IMR-90 (cell line): ENCODE results near the gene PSMD12. TPM values are rescaled to one million over a fixed set of nuclear protein-coding genes. Genes with fewer than 3 reads are reported as not detected.

Source experiments
- ATAC-seq: fragments of 200-7000 bp; cut with Tn5 transposase; 2 replicates; pipeline ENCODE4 v1.9.1; 2020; ENCODE audit warnings: low read depth, mild to moderate bottlenecking, moderate library complexity
- BruUV-seq: library from RNA; stranded (reverse); fragments of 400-500 nt; replicated peaks from 2 replicates; lab custom pipeline; 2021; lab: Mats Ljungman, UMichigan
- CTCF ChIA-PET: fragments of 300-600 bp; formaldehyde crosslinking; extraction: SDS; loops from one replicate; lab custom pipeline; 2021; ENCODE audit warnings: antibody characterized with exemption; lab: Yijun Ruan, JAX
- POLR2A ChIA-PET: fragments of 300-600 bp; sonication (Branson Sonifier 250); formaldehyde crosslinking; loops from one replicate; lab custom pipeline; 2022; ENCODE audit warnings: antibody characterized with exemption; ENCODE audit not compliant: unreplicated experiment; lab: Charles Lee
- DNase-seq: peaks from one replicate; pipeline ENCODE4 v3.0.0; 2013
- H2AFZ ChIP-seq: replicated peaks from 2 replicates; pipeline ENCODE3; 2013; ENCODE audit warnings: low read length, mild to moderate bottlenecking; ENCODE audit not compliant: poor library complexity
- H2AK5ac ChIP-seq: 2 replicates; pipeline ENCODE4 v1.6.1; 2013; ENCODE audit warnings: low read depth, low read length, inconsistent platforms
- H2AK9ac ChIP-seq: replicated peaks from 2 replicates; pipeline ENCODE3; 2013; ENCODE audit warnings: mild to moderate bottlenecking, low read depth, low read length, moderate library complexity; ENCODE audit not compliant: poor library complexity
- H2BK120ac ChIP-seq: 2 replicates; pipeline ENCODE4 v1.6.1; 2013; ENCODE audit warnings: low read depth, low read length, inconsistent platforms
- H2BK15ac ChIP-seq: 3 replicates; pipeline ENCODE4 v1.6.1; 2013; ENCODE audit warnings: low read depth, low read length, inconsistent platforms
- H2BK20ac ChIP-seq: 2 replicates; pipeline ENCODE4 v1.6.1; 2013; ENCODE audit warnings: low read depth, mild to moderate bottlenecking, inconsistent platforms, low read length, moderate library complexity
- H2BK5ac ChIP-seq: 2 replicates; pipeline ENCODE4 v1.6.1; 2013; ENCODE audit warnings: mild to moderate bottlenecking, low read depth, low read length, inconsistent platforms; ENCODE audit not compliant: poor library complexity, severe bottlenecking
- H3K14ac ChIP-seq: replicated peaks from 2 replicates; pipeline ENCODE4 v1.6.1; 2013; ENCODE audit warnings: low read depth, low read length, inconsistent platforms
- H3K18ac ChIP-seq: 2 replicates; pipeline ENCODE4 v1.6.1; 2013; ENCODE audit warnings: low read depth, low read length, control low read depth
- H3K23ac ChIP-seq: 2 replicates; pipeline ENCODE4 v1.6.1; 2013; ENCODE audit warnings: low read depth, low read length, inconsistent platforms
- H3K27ac ChIP-seq: 2 replicates; pipeline ENCODE4 v1.5.1; 2013; ENCODE audit warnings: mild to moderate bottlenecking, control low read depth, low read length; ENCODE audit not compliant: insufficient read depth
- H3K27me3 ChIP-seq: 2 replicates; pipeline ENCODE4 v1.6.1; 2013; ENCODE audit warnings: low read length; ENCODE audit not compliant: control insufficient read depth, insufficient read depth
- H3K36me3 ChIP-seq: 2 replicates; pipeline ENCODE4 v1.6.1; 2013; ENCODE audit warnings: low read length, mixed read lengths; ENCODE audit not compliant: control insufficient read depth, insufficient read depth
- H3K4ac ChIP-seq: 2 replicates; pipeline ENCODE4 v1.6.1; 2013; ENCODE audit warnings: low read depth, low read length, inconsistent platforms
- H3K4me1 ChIP-seq: 2 replicates; pipeline ENCODE4 v1.6.1; 2013; ENCODE audit warnings: low read length, mixed read lengths; ENCODE audit not compliant: control insufficient read depth, insufficient read depth
- H3K4me2 ChIP-seq: 2 replicates; pipeline ENCODE4 v1.6.1; 2013; ENCODE audit warnings: low read depth, mild to moderate bottlenecking, control low read depth, low read length, moderate library complexity
- H3K4me3 ChIP-seq: 2 replicates; pipeline ENCODE4 v1.5.1; 2013; ENCODE audit warnings: low read depth, mild to moderate bottlenecking, control low read depth, low read length, moderate library complexity; ENCODE audit not compliant: insufficient read depth
- H3K56ac ChIP-seq: 2 replicates; pipeline ENCODE4 v1.6.1; 2013; ENCODE audit warnings: low read length, inconsistent platforms; ENCODE audit not compliant: insufficient read depth; ENCODE audit errors: extremely low read depth
- H3K79me1 ChIP-seq, 2 experiments: 2 replicates each; pipeline ENCODE4 v1.6.1; 2013; ENCODE audit warnings: low read length in 2 of 2, inconsistent platforms in 1 of 2, low read depth in 1 of 2
- H3K9ac ChIP-seq: 2 replicates; pipeline ENCODE4 v1.6.1; 2013; ENCODE audit warnings: low read depth, low read length, control low read depth
- H3K9me1 ChIP-seq: 2 replicates; pipeline ENCODE4 v1.6.1; 2013; ENCODE audit warnings: low read length, inconsistent platforms; ENCODE audit not compliant: insufficient read depth
- H3K9me3 ChIP-seq: 2 replicates; pipeline ENCODE4 v1.6.1; 2013; ENCODE audit warnings: low read length; ENCODE audit not compliant: control insufficient read depth, insufficient read depth
- H4K20me1 ChIP-seq: 2 replicates; pipeline ENCODE4 v1.6.1; 2013; ENCODE audit warnings: low read length, inconsistent platforms; ENCODE audit not compliant: insufficient read depth
- H4K5ac ChIP-seq: 2 replicates; pipeline ENCODE4 v1.6.1; 2013; ENCODE audit warnings: mild to moderate bottlenecking, low read depth, low read length, control low read depth
- H4K8ac ChIP-seq, 2 experiments: 2 replicates each; pipeline ENCODE4 v1.6.1; 2013; ENCODE audit warnings: low read depth in 2 of 2, low read length in 2 of 2, control low read depth in 1 of 2, inconsistent platforms in 1 of 2
- H4K91ac ChIP-seq: 2 replicates; pipeline ENCODE4 v1.6.1; 2013; ENCODE audit warnings: low read depth, low read length, inconsistent platforms; ENCODE audit not compliant: insufficient read depth
- BHLHE40 ChIP-seq: fragments of 150-350 bp; IDR thresholded peaks from 2 replicates; pipeline ENCODE4 v1.6.1; 2016; ENCODE audit warnings: mild to moderate bottlenecking, low read depth, low read length
- CEBPB ChIP-seq: IDR thresholded peaks from 2 replicates; pipeline ENCODE4 v1.6.1; 2012; ENCODE audit warnings: low read depth, low read length, improper control_type of control experiment
- CHD1 ChIP-seq: IDR thresholded peaks from 2 replicates; pipeline ENCODE4 v1.6.1; 2012; ENCODE audit warnings: low read depth, low read length, improper control_type of control experiment
- FOS ChIP-seq: fragments of 150-350 bp; IDR thresholded peaks from 2 replicates; pipeline ENCODE4 v1.6.1; 2016; ENCODE audit warnings: low read depth, low read length
- MAFK ChIP-seq: IDR thresholded peaks from 2 replicates; pipeline ENCODE4 v1.6.1; 2012; ENCODE audit warnings: low read depth, low read length, improper control_type of control experiment
- MAZ ChIP-seq: IDR thresholded peaks from 2 replicates; pipeline ENCODE4 v1.6.1; 2012; ENCODE audit warnings: low read depth, mild to moderate bottlenecking, low read length, improper control_type of control experiment, moderate library complexity, borderline replicate concordance
- MXI1 ChIP-seq: IDR thresholded peaks from 2 replicates; pipeline ENCODE4 v1.6.1; 2012; ENCODE audit warnings: low read depth, mild to moderate bottlenecking, low read length, moderate library complexity, borderline replicate concordance
- NFE2L2 ChIP-seq: fragments of 150-350 bp; IDR thresholded peaks from 2 replicates; pipeline ENCODE4 v1.6.1; 2016; ENCODE audit warnings: low read depth, mild to moderate bottlenecking, low read length
- POLR2A ChIP-seq: IDR thresholded peaks from 2 replicates; pipeline ENCODE4 v1.6.1; 2012; ENCODE audit warnings: mild to moderate bottlenecking, low read depth, low read length
- RAD21 ChIP-seq: IDR thresholded peaks from 2 replicates; pipeline ENCODE4 v1.6.1; 2012; ENCODE audit warnings: low read length, improper control_type of control experiment
- RCOR1 ChIP-seq: IDR thresholded peaks from 2 replicates; pipeline ENCODE4 v1.6.1; 2012; ENCODE audit warnings: mild to moderate bottlenecking, low read length, improper control_type of control experiment; ENCODE audit not compliant: insufficient replicate concordance
- RFX5 ChIP-seq: IDR thresholded peaks from 2 replicates; pipeline ENCODE4 v1.8.0; 2012; ENCODE audit warnings: low read depth, mild to moderate bottlenecking, low read length, moderate library complexity
- SMC3 ChIP-seq: fragments of 150-350 bp; IDR thresholded peaks from 2 replicates; pipeline ENCODE4 v1.6.1; 2016; ENCODE audit warnings: low read depth, mild to moderate bottlenecking, antibody characterized with exemption, low read length, moderate library complexity
- WGBS, 2 experiments: methylation state at CpG; one replicate each; pipeline versions ENCODE4 v1.1.5 to v1.1.7; 2013; ENCODE audit warnings: missing lambda C conversion rate in 2 of 2; ENCODE audit not compliant: insufficient read length in 1 of 2; ENCODE audit errors: extremely low coverage in 2 of 2; 5-methylcytosine and 5-hydroxymethylcytosine counted together
- dilution Hi-C: fragments of 300-500 bp; cut with HindIII; formaldehyde crosslinking; loops from one replicate; pipeline ENCODE4 v1.14.3; 2018; ENCODE audit warnings: low sequenced_read_pairs; ENCODE audit not compliant: unreplicated experiment
- in situ Hi-C: fragments of 300-500 bp; cut with MboI; formaldehyde crosslinking; loops from 3 replicates; pipeline ENCODE4 v1.14.3; 2019; ENCODE audit warnings: low sequenced_read_pairs, inconsistent platforms, mixed read lengths
- intact Hi-C: fragments of 100-400 bp; cut with micrococcal nuclease; formaldehyde crosslinking; loops from 2 replicates; pipeline ENCODE4 v1.10.0; 2022
- polyA plus RNA-seq, 3 experiments: library from polyadenylated mRNA; depleted of rRNA; stranded (reverse); fragments of >200 nt; gene quantifications; 2 replicates each; pipeline ENCODE4 v1.2.3, GENCODE V29; 2012; ENCODE audit warnings: low replicate concordance in 1 of 3
- total RNA-seq: library from RNA; depleted of rRNA; stranded (reverse); fragments of >200 nt; gene quantifications from 2 replicates; pipeline ENCODE4 v1.2.3, GENCODE V29; 2012
- TF ChIP-seq, protein P1 (sequence below): conservative IDR thresholded peaks from 2 replicates; pipeline ENCODE4 v1.5.1; 2012; ENCODE audit warnings: mild to moderate bottlenecking, low read depth, low read length, improper control_type of control experiment
- TF ChIP-seq, protein P2 (sequence below): fragments of 150-350 bp; IDR thresholded peaks from 2 replicates; pipeline ENCODE4 v1.6.1; 2016; ENCODE audit warnings: low read depth, mild to moderate bottlenecking, low read length, moderate library complexity, borderline replicate concordance
- TF ChIP-seq, protein P3 (sequence below): fragments of 150-350 bp; IDR thresholded peaks from 2 replicates; pipeline ENCODE4 v1.6.1; 2017; ENCODE audit warnings: mild to moderate bottlenecking, antibody characterized with exemption, low read length, low read depth

The PSMD12 gene
- total and polyA plus RNA-seq, 2 of the 4 experiments (the other 2 are of a cell fraction) = 17.9 to 39.7 TPM

DNA sequence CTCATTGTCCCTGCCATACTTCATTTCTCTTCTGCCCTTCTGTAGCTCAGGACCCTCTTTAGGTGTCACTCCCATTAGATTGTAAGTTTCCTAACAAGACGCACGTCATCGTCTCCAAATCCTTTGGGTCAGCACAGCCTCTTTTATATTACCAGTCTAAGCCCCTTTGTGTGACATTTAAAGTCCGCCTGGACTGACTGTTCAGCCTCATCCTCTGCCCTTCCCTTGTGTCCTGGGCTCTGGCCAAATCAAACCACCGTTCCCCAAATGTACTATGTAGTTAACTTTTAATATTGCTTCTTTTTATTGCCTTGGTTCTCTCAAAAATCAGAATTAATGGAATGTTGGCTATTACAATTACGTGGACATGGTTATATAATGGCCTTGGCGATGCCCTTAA lies 48.9 kb upstream of the PSMD12 start:
- no peak overlapping the region for H3K4me2 ChIP-seq
- H3K9me3 ChIP-seq = no peaks in the 10 kb centered on the region
- H3K36me3 ChIP-seq = no peaks in the 10 kb centered on the region
- H4K5ac ChIP-seq = no peak overlapping the region
- ChIA-PET POLR2A (no interaction called here), CTCF (interaction anchor here (0.7 kb wide), 1 partner anchor 801 kb away, joined by 3 read pairs; no protein-coding TSS in a partner anchor)
- no peaks in the 10 kb centered on the region for H3K27me3 ChIP-seq
- no peak overlapping the region for H3K14ac ChIP-seq
- H3K56ac ChIP-seq = no peak overlapping the region
- no peak overlapping the region for H3K23ac ChIP-seq
- H2BK5ac ChIP-seq = no peak overlapping the region
- no peak overlapping the region for H2AK9ac ChIP-seq
- peaks cover 8% of the 10 kb centered on the region; the same call in 1 of the 2 replicates for H3K9me1 ChIP-seq
- dilution Hi-C loops = no loop called here
- ATAC-seq (no peak), DNase-seq (no peak)
- 89% methylated on average over 3 of the region's 7 CpGs; no CpG with 5 or more reads in 1 of the 2 experiments for WGBS, 2 experiments
- H3K4me3 ChIP-seq = no peak overlapping the region
- peaks cover 12 to 20% of the 10 kb centered on the region in 2 experiments; a peak in 3 of 4 replicates for H3K79me1 ChIP-seq
- H4K20me1 ChIP-seq = no peaks in the 10 kb centered on the region
- H2BK20ac ChIP-seq = no peak overlapping the region
- no peak overlapping the region for H3K9ac ChIP-seq
- intact Hi-C loops = no loop called here
- TF ChIP-seq, protein P1, sequence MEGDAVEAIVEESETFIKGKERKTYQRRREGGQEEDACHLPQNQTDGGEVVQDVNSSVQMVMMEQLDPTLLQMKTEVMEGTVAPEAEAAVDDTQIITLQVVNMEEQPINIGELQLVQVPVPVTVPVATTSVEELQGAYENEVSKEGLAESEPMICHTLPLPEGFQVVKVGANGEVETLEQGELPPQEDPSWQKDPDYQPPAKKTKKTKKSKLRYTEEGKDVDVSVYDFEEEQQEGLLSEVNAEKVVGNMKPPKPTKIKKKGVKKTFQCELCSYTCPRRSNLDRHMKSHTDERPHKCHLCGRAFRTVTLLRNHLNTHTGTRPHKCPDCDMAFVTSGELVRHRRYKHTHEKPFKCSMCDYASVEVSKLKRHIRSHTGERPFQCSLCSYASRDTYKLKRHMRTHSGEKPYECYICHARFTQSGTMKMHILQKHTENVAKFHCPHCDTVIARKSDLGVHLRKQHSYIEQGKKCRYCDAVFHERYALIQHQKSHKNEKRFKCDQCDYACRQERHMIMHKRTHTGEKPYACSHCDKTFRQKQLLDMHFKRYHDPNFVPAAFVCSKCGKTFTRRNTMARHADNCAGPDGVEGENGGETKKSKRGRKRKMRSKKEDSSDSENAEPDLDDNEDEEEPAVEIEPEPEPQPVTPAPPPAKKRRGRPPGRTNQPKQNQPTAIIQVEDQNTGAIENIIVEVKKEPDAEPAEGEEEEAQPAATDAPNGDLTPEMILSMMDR = no peak
- TF ChIP-seq RFX5 = no peak
- TF ChIP-seq, protein P2, sequence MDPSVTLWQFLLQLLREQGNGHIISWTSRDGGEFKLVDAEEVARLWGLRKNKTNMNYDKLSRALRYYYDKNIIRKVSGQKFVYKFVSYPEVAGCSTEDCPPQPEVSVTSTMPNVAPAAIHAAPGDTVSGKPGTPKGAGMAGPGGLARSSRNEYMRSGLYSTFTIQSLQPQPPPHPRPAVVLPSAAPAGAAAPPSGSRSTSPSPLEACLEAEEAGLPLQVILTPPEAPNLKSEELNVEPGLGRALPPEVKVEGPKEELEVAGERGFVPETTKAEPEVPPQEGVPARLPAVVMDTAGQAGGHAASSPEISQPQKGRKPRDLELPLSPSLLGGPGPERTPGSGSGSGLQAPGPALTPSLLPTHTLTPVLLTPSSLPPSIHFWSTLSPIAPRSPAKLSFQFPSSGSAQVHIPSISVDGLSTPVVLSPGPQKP = no peak
- TF ChIP-seq MXI1 = no peak
- no peak for TF ChIP-seq MAZ
- no peak for TF ChIP-seq RAD21
- TF ChIP-seq CHD1 = no peak
- no peak for TF ChIP-seq CEBPB
- no peak for TF ChIP-seq MAFK
- no peak for TF ChIP-seq NFE2L2
- TF ChIP-seq RCOR1 = no peak
- no peak for TF ChIP-seq POLR2A
- TF ChIP-seq, protein P3, sequence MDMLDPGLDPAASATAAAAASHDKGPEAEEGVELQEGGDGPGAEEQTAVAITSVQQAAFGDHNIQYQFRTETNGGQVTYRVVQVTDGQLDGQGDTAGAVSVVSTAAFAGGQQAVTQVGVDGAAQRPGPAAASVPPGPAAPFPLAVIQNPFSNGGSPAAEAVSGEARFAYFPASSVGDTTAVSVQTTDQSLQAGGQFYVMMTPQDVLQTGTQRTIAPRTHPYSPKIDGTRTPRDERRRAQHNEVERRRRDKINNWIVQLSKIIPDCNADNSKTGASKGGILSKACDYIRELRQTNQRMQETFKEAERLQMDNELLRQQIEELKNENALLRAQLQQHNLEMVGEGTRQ = no peak
- no peak for TF ChIP-seq SMC3
- TF ChIP-seq BHLHE40 = no peak
- no peak for TF ChIP-seq FOS
- H3K4ac ChIP-seq = no peak overlapping the region
- H3K18ac ChIP-seq = no peak overlapping the region
- no TSS peak for BruUV-seq
- no peak overlapping the region for H2AFZ ChIP-seq
- no peak overlapping the region for H2AK5ac ChIP-seq
- peaks cover 2% of the 10 kb centered on the region; the same call in 1 of the 2 replicates for H3K4me1 ChIP-seq
- in situ Hi-C loops = no loop called here
- H3K27ac ChIP-seq = no peak overlapping the region
- no peak overlapping the region for H2BK15ac ChIP-seq
- no peak overlapping the region for H2BK120ac ChIP-seq
- H4K8ac ChIP-seq = no peak overlapping the region
- no peak overlapping the region for H4K91ac ChIP-seq
